H9 (cell line): ENCODE results near the gene NCKAP5L. TPM values are rescaled to one million over a fixed set of nuclear protein-coding genes. Genes with fewer than 3 reads are reported as not detected.

ENCODE experiments used
- DNase-seq: peaks from one replicate; pipeline ENCODE4 v3.0.0-alpha.2; 2017
- H2AFZ ChIP-seq: one replicate; pipeline ENCODE4 v1.6.1; 2013; ENCODE audit warnings: mild to moderate bottlenecking, low read length, control low read depth, moderate library complexity
- H2AK5ac ChIP-seq: 2 replicates; pipeline ENCODE4 v1.6.1; 2013; ENCODE audit warnings: low read length, control low read depth, mixed read lengths; ENCODE audit not compliant: insufficient read length
- H2BK120ac ChIP-seq: one replicate; pipeline ENCODE4 v1.6.1; 2013; ENCODE audit warnings: low read depth, mild to moderate bottlenecking, low read length, control low read depth, inconsistent platforms; ENCODE audit not compliant: poor library complexity, severe bottlenecking
- H2BK12ac ChIP-seq: 2 replicates; pipeline ENCODE4 v1.6.1; 2013; ENCODE audit warnings: low read length, control low read depth, mixed read lengths, low read depth; ENCODE audit not compliant: insufficient read length
- H2BK15ac ChIP-seq: 2 replicates; pipeline ENCODE4 v1.6.1; 2013; ENCODE audit warnings: low read depth, low read length, control low read depth
- H2BK20ac ChIP-seq: one replicate; pipeline ENCODE4 v1.6.1; 2013; ENCODE audit warnings: low read depth, mild to moderate bottlenecking, low read length, control low read depth, inconsistent platforms; ENCODE audit not compliant: poor library complexity, severe bottlenecking
- H2BK5ac ChIP-seq: 2 replicates; pipeline ENCODE4 v1.6.1; 2013; ENCODE audit warnings: low read length, control low read depth, mixed read lengths; ENCODE audit not compliant: insufficient read length
- H3K14ac ChIP-seq: 2 replicates; pipeline ENCODE4 v1.6.1; 2013; ENCODE audit warnings: low read length, control low read depth; ENCODE audit not compliant: insufficient read depth
- H3K18ac ChIP-seq: 2 replicates; pipeline ENCODE4 v1.6.1; 2013; ENCODE audit warnings: low read depth, mild to moderate bottlenecking, mixed read lengths, low read length, control low read depth; ENCODE audit not compliant: insufficient read length
- H3K23ac ChIP-seq: 2 replicates; pipeline ENCODE4 v1.6.1; 2013; ENCODE audit warnings: low read length, control low read depth, mixed read lengths, low read depth; ENCODE audit not compliant: insufficient read length
- H3K23me2 ChIP-seq: 2 replicates; pipeline ENCODE4 v1.6.1; 2013; ENCODE audit warnings: low read depth, mild to moderate bottlenecking, mixed read lengths, low read length, control low read depth; ENCODE audit not compliant: insufficient read length, poor library complexity, severe bottlenecking
- H3K27ac ChIP-seq: 2 replicates; pipeline ENCODE4 v1.5.1; 2013; ENCODE audit warnings: low read length, control low read depth, mixed read lengths, low read depth; ENCODE audit not compliant: insufficient read length
- H3K27me3 ChIP-seq: 2 replicates; pipeline ENCODE4 v1.6.1; 2013; ENCODE audit warnings: low read length, control low read depth, inconsistent platforms; ENCODE audit not compliant: insufficient read depth
- H3K4ac ChIP-seq: 2 replicates; pipeline ENCODE4 v1.6.1; 2013; ENCODE audit warnings: low read depth, mild to moderate bottlenecking, control low read depth, inconsistent platforms, low read length, moderate library complexity
- H3K4me1 ChIP-seq: 2 replicates; pipeline ENCODE4 v1.6.1; 2013; ENCODE audit warnings: low read length, control low read depth, inconsistent platforms; ENCODE audit not compliant: insufficient read depth
- H3K4me2 ChIP-seq: 2 replicates; pipeline ENCODE4 v1.6.1; 2013; ENCODE audit warnings: low read length, control low read depth, mixed read lengths; ENCODE audit not compliant: insufficient read length, insufficient read depth
- H3K56ac ChIP-seq: 2 replicates; pipeline ENCODE4 v1.6.1; 2013; ENCODE audit warnings: low read depth, mild to moderate bottlenecking, mixed read lengths, low read length, control low read depth; ENCODE audit not compliant: insufficient read length
- H3K79me1 ChIP-seq: 2 replicates; pipeline ENCODE4 v1.6.1; 2013; ENCODE audit warnings: low read depth, mild to moderate bottlenecking, moderate library complexity, low read length, control low read depth, inconsistent platforms; ENCODE audit not compliant: insufficient read depth, poor library complexity, severe bottlenecking
- H3K79me2 ChIP-seq: 2 replicates; pipeline ENCODE4 v1.6.1; 2013; ENCODE audit warnings: low read length, control low read depth, inconsistent platforms; ENCODE audit not compliant: insufficient read depth
- H3K9ac ChIP-seq: 2 replicates; pipeline ENCODE4 v1.6.1; 2013; ENCODE audit warnings: low read length, control low read depth, mixed read lengths; ENCODE audit not compliant: insufficient read length; ENCODE audit errors: extremely low read depth
- H3K9me3 ChIP-seq: one replicate; pipeline ENCODE4 v1.6.1; 2013; ENCODE audit warnings: low read depth, low read length, inconsistent platforms; ENCODE audit not compliant: control insufficient read depth
- H3T11ph ChIP-seq: one replicate; pipeline ENCODE4 v1.6.1; 2013; ENCODE audit warnings: mild to moderate bottlenecking, low read length, control low read depth, inconsistent platforms
- H4K20me1 ChIP-seq: one replicate; pipeline ENCODE4 v1.6.1; 2013; ENCODE audit not compliant: control insufficient read depth, insufficient read length, insufficient read depth
- H4K5ac ChIP-seq: 2 replicates; pipeline ENCODE4 v1.6.1; 2013; ENCODE audit warnings: low read depth, mild to moderate bottlenecking, mixed read lengths, low read length, control low read depth; ENCODE audit not compliant: insufficient read length
- H4K8ac ChIP-seq: replicated peaks from 2 replicates; pipeline ENCODE4 v1.6.1; 2013; ENCODE audit warnings: low read length, control low read depth, mixed read lengths, low read depth; ENCODE audit not compliant: insufficient read length
- H4K91ac ChIP-seq: 2 replicates; pipeline ENCODE4 v1.6.1; 2013; ENCODE audit warnings: low read depth, mild to moderate bottlenecking, moderate library complexity, mixed read lengths, low read length, control low read depth; ENCODE audit not compliant: insufficient read length
- H3K27ac Mint-ChIP-seq, 3 experiments: 2 replicates in 2 of 3; 3 replicates in 1 of 3; pipeline ENCODE4 v1.8.0; 2020 to 2021; ENCODE audit warnings: mixed read lengths in 3 of 3, mild to moderate bottlenecking in 1 of 3, moderate library complexity in 1 of 3
- H3K27me3 Mint-ChIP-seq: 2 replicates; pipeline ENCODE4 v1.8.0; 2021; ENCODE audit warnings: low read depth, mild to moderate bottlenecking, moderate library complexity, mixed read lengths
- H3K36me3 Mint-ChIP-seq, 3 experiments: 2 replicates in 2 of 3; 3 replicates in 1 of 3; pipeline ENCODE4 v1.8.0; 2020 to 2021; ENCODE audit warnings: low read depth in 3 of 3, mixed read lengths in 3 of 3; ENCODE audit not compliant: insufficient read depth in 1 of 3
- H3K4me1 Mint-ChIP-seq, 2 experiments: 2 replicates each; pipeline ENCODE4 v1.8.0; 2020; ENCODE audit warnings: mixed read lengths in 2 of 2
- H3K4me3 Mint-ChIP-seq, 2 experiments: 2 replicates in 1 of 2; 3 replicates in 1 of 2; pipeline ENCODE4 v1.8.0; 2020 to 2021; ENCODE audit warnings: mild to moderate bottlenecking in 2 of 2, mixed read lengths in 2 of 2, moderate library complexity in 1 of 2
- H3K9me3 Mint-ChIP-seq, 2 experiments: 2 replicates in 1 of 2; 3 replicates in 1 of 2; pipeline ENCODE4 v1.8.0; 2020; ENCODE audit warnings: mild to moderate bottlenecking in 2 of 2, mixed read lengths in 2 of 2, moderate library complexity in 1 of 2
- CTCF ChIP-seq: fragments of 200-600 bp; sonication (generic); conservative IDR thresholded peaks from 3 replicates; pipeline ENCODE4 v1.8.0; 2021; ENCODE audit warnings: antibody characterized with exemption, mild to moderate bottlenecking
- WGBS: extraction: QIAGEN DNeasy Blood & Tissue Kit; methylation state at CpG from one replicate; pipeline ENCODE4 v1.1.7; 2013; ENCODE audit warnings: missing lambda C conversion rate, low lambda C conversion rate, mixed read lengths; ENCODE audit not compliant: insufficient read length; ENCODE audit errors: extremely low coverage; 5-methylcytosine and 5-hydroxymethylcytosine counted together
- total RNA-seq: library from RNA; stranded (reverse); gene quantifications from 2 replicates; pipeline ENCODE4 v1.2.1, GENCODE V29; 2021

Gene NCKAP5L
- total RNA-seq, 1 experiment from 2014 or later = 27.7 TPM

- Mint-ChIP-seq H3K27me3 (no peaks in the 10 kb centered on the region), H3K4me3 (no peak overlapping the region), H3K9me3 (no peaks in the 10 kb centered on the region), H3K4me1 (peaks cover 5 to 9% of the 10 kb centered on the region in 2 experiments), H3K36me3 (peaks cover 6 to 22% (median 7%) of the 10 kb centered on the region in 3 experiments), H3K27ac (no peak overlapping the region)
- no peak overlapping the region for H4K8ac ChIP-seq
- no peaks in the 10 kb centered on the region for H3K79me2 ChIP-seq
- H3K9me3 ChIP-seq = no peaks in the 10 kb centered on the region
- H3K4me1 ChIP-seq = no peaks in the 10 kb centered on the region; the same call in 1 of the 2 replicates
- no peak overlapping the region for H3K14ac ChIP-seq
- no peak overlapping the region for H2BK5ac ChIP-seq
- H3T11ph ChIP-seq = no peak overlapping the region
- H3K79me1 ChIP-seq = no peaks in the 10 kb centered on the region
- no CpG with 5 or more reads among the region's 32 CpGs for WGBS
- no peaks in the 10 kb centered on the region for H3K23me2 ChIP-seq
- H2AK5ac ChIP-seq = no peak overlapping the region
- no peak overlapping the region for H4K91ac ChIP-seq
- H3K27me3 ChIP-seq = no peaks in the 10 kb centered on the region
- H2BK20ac ChIP-seq = no peak overlapping the region
- no peak overlapping the region for H4K5ac ChIP-seq
- no peak overlapping the region for H2BK12ac ChIP-seq
- no peaks in the 10 kb centered on the region for H4K20me1 ChIP-seq
- TF ChIP-seq CTCF = no peak
- no peak for DNase-seq
- H3K18ac ChIP-seq = no peak overlapping the region
- no peak overlapping the region for H3K23ac ChIP-seq
- no peak overlapping the region for H2AFZ ChIP-seq
- no peak overlapping the region for H3K56ac ChIP-seq
- no peak overlapping the region for H3K4ac ChIP-seq
- no peak overlapping the region for H3K27ac ChIP-seq
- H2BK15ac ChIP-seq = no peak overlapping the region
- no peak overlapping the region for H3K4me2 ChIP-seq
- no peak overlapping the region for H3K9ac ChIP-seq
- no peak overlapping the region for H2BK120ac ChIP-seq
Measured at GRCh38 chr12:49794811-49795653, 33.2 kb downstream of the NCKAP5L start.
